ENCODE results near the gene EAF2. TPM values are rescaled to one million over a fixed set of nuclear protein-coding genes. Genes with fewer than 3 reads are reported as not detected.

The EAF2 gene
- total and polyA plus RNA-seq, 7 donors, result 1.5 to 5.3 (median 4.6) TPM

- Histone ChIP-seq H3K4me1 (no peaks in the 10 kb centered on the region), H3K9me3 (no peaks in the 10 kb centered on the region), H3K27me3 (ENCODE audit: insufficient read depth in 3 of 3, low read length in 2 of 3) (no peaks in the 10 kb centered on the region), H3K36me3 (ENCODE audit: insufficient read depth in 1 of 2, low read depth in 1 of 2) (peaks cover 0 to 48% of the 10 kb centered on the region in 2 donors), H3K4me3 (no peak overlapping the region), H3K27ac (no peak overlapping the region)
- intact Hi-C loops (cut with DNase I), result no loop called here
- no peak for ATAC-seq
- no peak for TF ChIP-seq CTCF (IDR thresholded peaks at IDR 0.05)
- 46 to 71% (median 64%) methylated on average over 1 of the region's 1 CpG for whole genome bisulfite sequencing, 3 donors
- DNase-seq, result no peak
Observed at GRCh38 chr3:121796970-121797369, 38.0 kb upstream of the EAF2 start.

- no peaks in the 10 kb centered on the region for H3K4me1 ChIP-seq
- no peaks in the 10 kb centered on the region for H3K9me3 ChIP-seq
- TF ChIP-seq CTCF (IDR thresholded peaks at IDR 0.05), result no peak
- no peaks in the 10 kb centered on the region for H3K27me3 ChIP-seq (ENCODE audit: insufficient read depth in 3 of 3, low read length in 2 of 3)
- H3K36me3 ChIP-seq (ENCODE audit: insufficient read depth in 1 of 2, low read depth in 1 of 2), result peaks cover 0 to 52% of the 10 kb centered on the region in 2 donors
- no peak overlapping the region for H3K27ac ChIP-seq
- no peak for DNase-seq
- no peak for ATAC-seq
- no peak overlapping the region for H3K4me3 ChIP-seq
- intact Hi-C loops (cut with DNase I), result no loop called here
Observed at GRCh38 chr3:121800906-121801305, 34.1 kb upstream of the EAF2 start.

DNA sequence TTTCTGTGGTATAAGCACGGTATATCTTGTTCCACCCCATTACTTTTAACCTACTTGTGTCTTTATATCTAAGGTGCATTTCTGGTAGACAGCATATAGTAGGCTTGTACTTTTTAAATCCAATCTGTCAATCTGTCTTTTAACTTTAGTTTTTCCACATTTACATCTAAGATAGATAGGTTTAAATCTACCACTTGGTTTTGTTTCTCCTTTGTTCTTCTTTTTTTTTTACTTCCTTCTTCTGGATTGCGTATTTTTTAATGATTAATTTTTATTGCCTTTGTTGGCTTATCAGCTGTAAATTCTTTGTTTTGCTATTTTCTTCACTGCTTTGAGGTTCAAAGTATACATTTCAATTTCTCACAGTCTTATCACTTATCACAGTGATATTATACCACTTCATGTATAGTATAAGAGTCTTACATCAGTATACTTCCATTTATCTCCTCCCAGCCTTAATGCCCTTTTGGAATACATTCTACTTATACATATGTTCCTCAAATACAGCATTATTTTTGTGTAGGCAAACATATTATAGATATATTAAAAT, 31.2 kb upstream of the EAF2 start:
- Histone ChIP-seq H3K36me3 (ENCODE audit: insufficient read depth in 1 of 2, low read depth in 1 of 2) (peaks cover 0 to 58% of the 10 kb centered on the region in 2 donors), H3K4me3 (no peak overlapping the region), H3K9me3 (no peaks in the 10 kb centered on the region), H3K27me3 (ENCODE audit: insufficient read depth in 3 of 3, low read length in 2 of 3) (no peaks in the 10 kb centered on the region), H3K4me1 (no peaks in the 10 kb centered on the region), H3K27ac (no peak overlapping the region)
- intact Hi-C loops (cut with DNase I), result no loop called here
- ATAC-seq (no peak), DNase-seq (no peak)
- no peak for TF ChIP-seq CTCF (IDR thresholded peaks at IDR 0.05)
- 93 to 96% (median 94%) methylated on average over 2 of the region's 2 CpGs for WGBS, 3 donors

- no peak for DNase-seq
- H3K4me3 ChIP-seq, result no peak overlapping the region
- TF ChIP-seq CTCF (IDR thresholded peaks at IDR 0.05), result no peak
- no peak for ATAC-seq
- intact Hi-C loops (cut with DNase I), result no loop called here
- 33 to 50% (median 47%) methylated on average over 1 of the region's 1 CpG for WGBS, 3 donors
- H3K4me1 ChIP-seq, result no peaks in the 10 kb centered on the region
- H3K9me3 ChIP-seq, result no peaks in the 10 kb centered on the region
- H3K27ac ChIP-seq, result no peak overlapping the region
- no peaks in the 10 kb centered on the region for H3K27me3 ChIP-seq (ENCODE audit: insufficient read depth in 3 of 3, low read length in 2 of 3)
- peaks cover 3 to 46% of the 10 kb centered on the region in 2 donors for H3K36me3 ChIP-seq (ENCODE audit: insufficient read depth in 1 of 2, low read depth in 1 of 2)
Observed at GRCh38 chr3:121809249-121809648, 25.8 kb upstream of the EAF2 start.

DNA sequence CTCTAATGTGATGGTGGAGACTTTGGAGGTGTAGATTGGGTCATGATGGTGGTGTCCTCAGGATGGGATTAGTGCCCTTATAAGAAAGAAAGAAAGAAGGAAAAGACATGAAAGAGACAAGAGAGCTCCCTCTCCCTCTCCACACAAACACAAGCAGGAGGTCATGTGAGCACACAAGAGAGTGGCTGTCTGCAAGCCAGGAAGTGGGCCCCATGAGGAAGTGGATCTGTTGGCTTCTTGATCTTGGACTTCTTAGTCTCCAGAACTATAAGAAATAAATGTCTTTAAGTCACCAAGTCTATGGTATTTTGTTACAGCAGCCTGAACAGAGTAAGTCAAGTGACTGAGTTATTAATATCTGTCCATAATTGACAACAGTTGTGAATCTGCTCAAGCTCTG, 17.3 kb upstream of the EAF2 start:
- Histone ChIP-seq H3K4me3 (no peak overlapping the region), H3K36me3 (ENCODE audit: insufficient read depth in 1 of 2, low read depth in 1 of 2) (peaks cover 0 to 23% of the 10 kb centered on the region in 2 donors), H3K27ac (no peak overlapping the region), H3K27me3 (ENCODE audit: insufficient read depth in 3 of 3, low read length in 2 of 3) (no peaks in the 10 kb centered on the region), H3K4me1 (peaks cover 10% of the 10 kb centered on the region), H3K9me3 (peaks cover under 1% of the 10 kb centered on the region)
- intact Hi-C loops (cut with DNase I), result no loop called here
- ATAC-seq (no peak), DNase-seq (no peak)
- no peak for TF ChIP-seq CTCF (IDR thresholded peaks at IDR 0.05)

Measured in psoas muscle (tissue), 8 donors.